Measurements from ENCODE around the gene ZNF548. TPM values are rescaled to one million over a fixed set of nuclear protein-coding genes. Genes with fewer than 3 reads are reported as not detected.

The ZNF548 gene
- total RNA-seq, 1 experiment from 2014 or later, result 4.9 TPM

DNA sequence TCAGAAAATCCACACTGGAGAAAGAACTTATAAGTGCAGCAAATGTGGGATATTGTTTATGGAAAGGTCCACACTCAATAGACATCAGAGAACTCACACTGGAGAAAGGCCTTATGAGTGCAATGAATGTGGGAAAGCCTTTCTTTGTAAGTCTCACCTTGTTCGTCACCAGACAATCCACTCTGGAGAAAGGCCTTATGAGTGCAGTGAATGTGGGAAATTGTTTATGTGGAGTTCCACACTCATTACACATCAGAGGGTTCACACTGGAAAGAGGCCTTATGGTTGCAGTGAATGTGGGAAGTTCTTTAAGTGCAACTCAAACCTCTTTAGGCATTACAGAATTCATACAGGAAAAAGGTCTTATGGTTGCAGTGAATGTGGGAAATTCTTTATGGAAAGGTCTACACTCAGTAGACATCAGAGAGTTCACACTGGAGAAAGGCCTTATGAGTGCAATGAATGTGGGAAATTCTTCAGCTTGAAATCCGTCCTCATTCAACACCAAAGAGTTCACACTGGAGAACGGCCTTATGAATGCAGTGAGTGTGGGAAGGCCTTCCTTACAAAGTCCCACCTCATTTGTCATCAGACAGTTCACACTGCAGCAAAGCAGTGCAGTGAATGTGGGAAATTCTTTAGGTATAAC lies 12.0 kb upstream of the ZNF548 start:
- H3K36me3 Mint-ChIP-seq (ENCODE audit: insufficient read depth, unreplicated experiment), result peaks cover 17% of the 10 kb centered on the region
- H3K4me1 Mint-ChIP-seq (ENCODE audit: low read depth, unreplicated experiment), result no peaks in the 10 kb centered on the region
- BruUV-seq (replicated peaks), result no TSS peak
- H3K27me3 Mint-ChIP-seq (ENCODE audit: insufficient read depth, unreplicated experiment), result no peaks in the 10 kb centered on the region
- intact Hi-C loops (cut with micrococcal nuclease; ENCODE audit: unreplicated experiment), result no loop called here
- Histone ChIP-seq H3K9me3 (peaks cover 42% of the 10 kb centered on the region), H3K4me3 (ENCODE audit: low read depth, low read length) (no peak overlapping the region), H3K4me1 (no peaks in the 10 kb centered on the region), H3K27me3 (replicated peaks; ENCODE audit: control insufficient read depth, insufficient read depth, low read length) (no peaks in the 10 kb centered on the region), H3K36me3 (ENCODE audit: control insufficient read depth, insufficient read depth, low read length) (no peaks in the 10 kb centered on the region; the same call in 1 of the 2 replicates)
- DNase-seq, result no peak
- ChIA-PET POLR2A (no interaction called here), CTCF (no interaction called here)
- H3K4me3 Mint-ChIP-seq (ENCODE audit: unreplicated experiment), result no peak overlapping the region
- peaks cover 44% of the 10 kb centered on the region for H3K9me3 Mint-ChIP-seq (ENCODE audit: unreplicated experiment)
- H3K27ac Mint-ChIP-seq (ENCODE audit: unreplicated experiment), result no peak overlapping the region
- TF ChIP-seq, protein P1, sequence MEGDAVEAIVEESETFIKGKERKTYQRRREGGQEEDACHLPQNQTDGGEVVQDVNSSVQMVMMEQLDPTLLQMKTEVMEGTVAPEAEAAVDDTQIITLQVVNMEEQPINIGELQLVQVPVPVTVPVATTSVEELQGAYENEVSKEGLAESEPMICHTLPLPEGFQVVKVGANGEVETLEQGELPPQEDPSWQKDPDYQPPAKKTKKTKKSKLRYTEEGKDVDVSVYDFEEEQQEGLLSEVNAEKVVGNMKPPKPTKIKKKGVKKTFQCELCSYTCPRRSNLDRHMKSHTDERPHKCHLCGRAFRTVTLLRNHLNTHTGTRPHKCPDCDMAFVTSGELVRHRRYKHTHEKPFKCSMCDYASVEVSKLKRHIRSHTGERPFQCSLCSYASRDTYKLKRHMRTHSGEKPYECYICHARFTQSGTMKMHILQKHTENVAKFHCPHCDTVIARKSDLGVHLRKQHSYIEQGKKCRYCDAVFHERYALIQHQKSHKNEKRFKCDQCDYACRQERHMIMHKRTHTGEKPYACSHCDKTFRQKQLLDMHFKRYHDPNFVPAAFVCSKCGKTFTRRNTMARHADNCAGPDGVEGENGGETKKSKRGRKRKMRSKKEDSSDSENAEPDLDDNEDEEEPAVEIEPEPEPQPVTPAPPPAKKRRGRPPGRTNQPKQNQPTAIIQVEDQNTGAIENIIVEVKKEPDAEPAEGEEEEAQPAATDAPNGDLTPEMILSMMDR (IDR thresholded peaks at IDR 0.05; ENCODE audit: insufficient read depth in 1 of 2, low read depth in 1 of 2, low read length in 1 of 2, severe bottlenecking in 1 of 2, unreplicated experiment in 1 of 2), result no peak

DNA sequence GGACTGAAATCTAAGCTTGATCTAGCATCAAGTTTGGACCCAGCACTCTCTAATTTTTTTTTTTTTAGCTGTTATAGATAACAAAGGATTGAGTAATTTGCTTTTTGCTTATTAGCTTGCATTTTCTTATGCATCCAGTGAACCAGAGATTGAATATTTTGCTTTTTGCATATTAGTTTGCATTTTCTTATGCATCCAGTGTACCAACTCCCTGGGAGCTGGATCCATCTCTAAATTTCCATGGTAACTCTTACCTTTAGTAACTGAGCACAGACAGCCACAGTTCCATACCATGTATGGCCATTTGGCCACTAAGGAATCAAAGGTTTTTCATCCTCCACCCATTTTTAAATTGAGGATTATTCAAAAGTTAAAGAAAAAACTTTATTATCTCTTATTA lies 8.7 kb upstream of the ZNF548 start:
- Histone ChIP-seq H3K36me3 (ENCODE audit: control insufficient read depth, insufficient read depth, low read length) (no peaks in the 10 kb centered on the region; the same call in 1 of the 2 replicates), H3K4me1 (no peaks in the 10 kb centered on the region), H3K4me3 (ENCODE audit: low read depth, low read length) (no peak overlapping the region), H3K27me3 (replicated peaks; ENCODE audit: control insufficient read depth, insufficient read depth, low read length) (no peaks in the 10 kb centered on the region), H3K9me3 (peaks cover 23% of the 10 kb centered on the region)
- H3K4me3 Mint-ChIP-seq (ENCODE audit: unreplicated experiment), result no peak overlapping the region
- intact Hi-C loops (cut with micrococcal nuclease; ENCODE audit: unreplicated experiment), result no loop called here
- H3K27me3 Mint-ChIP-seq (ENCODE audit: insufficient read depth, unreplicated experiment), result no peaks in the 10 kb centered on the region
- ChIA-PET POLR2A (interaction anchor here (0.6 kb wide), 1 partner anchor 1348 kb away, joined by 3 read pairs; no protein-coding TSS in a partner anchor), CTCF (no interaction called here)
- TF ChIP-seq, protein P1 (IDR thresholded peaks at IDR 0.05; ENCODE audit: insufficient read depth in 1 of 2, low read depth in 1 of 2, low read length in 1 of 2, severe bottlenecking in 1 of 2, unreplicated experiment in 1 of 2), result no peak
- H3K9me3 Mint-ChIP-seq (ENCODE audit: unreplicated experiment), result peaks cover 20% of the 10 kb centered on the region
- H3K4me1 Mint-ChIP-seq (ENCODE audit: low read depth, unreplicated experiment), result no peaks in the 10 kb centered on the region
- H3K36me3 Mint-ChIP-seq (ENCODE audit: insufficient read depth, unreplicated experiment), result peaks cover 7% of the 10 kb centered on the region
- no peak for DNase-seq
- BruUV-seq (replicated peaks), result no TSS peak
- no peak overlapping the region for H3K27ac Mint-ChIP-seq (ENCODE audit: unreplicated experiment)

DNA sequence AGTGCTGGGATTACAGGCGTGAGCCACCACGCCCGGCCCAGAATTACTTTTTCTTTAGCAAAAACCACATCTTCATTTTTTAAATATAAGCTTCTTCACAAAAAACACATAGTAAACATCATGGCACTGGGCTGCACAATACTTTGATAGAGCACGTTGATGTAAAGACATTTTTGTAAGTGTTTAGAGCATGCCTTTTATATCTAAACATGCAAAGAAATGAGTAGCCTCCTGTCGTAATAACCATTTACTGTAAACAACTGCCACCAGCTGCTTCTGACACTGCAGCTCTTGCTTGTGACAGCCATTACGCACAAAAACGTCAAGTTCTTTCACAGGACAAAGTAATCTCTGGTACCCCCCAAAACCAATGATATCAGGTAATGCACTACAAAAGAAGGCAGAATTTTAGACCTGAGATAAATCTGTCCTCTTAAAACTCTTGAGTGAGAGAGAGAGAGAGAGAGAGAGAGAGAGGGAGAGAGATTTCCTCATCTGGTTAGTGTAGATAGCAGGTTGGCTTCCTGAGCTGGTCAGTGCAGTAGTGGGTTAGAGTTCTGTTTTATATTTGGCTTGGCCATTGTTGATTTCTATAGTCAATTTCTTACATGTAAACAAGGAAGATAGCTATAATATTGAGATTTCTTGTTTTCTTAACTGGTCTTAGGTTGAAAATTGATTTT lies 6.7 kb upstream of the ZNF548 start:
- Histone ChIP-seq H3K9me3 (peaks cover 18% of the 10 kb centered on the region), H3K27me3 (replicated peaks; ENCODE audit: control insufficient read depth, insufficient read depth, low read length) (no peaks in the 10 kb centered on the region), H3K4me3 (ENCODE audit: low read depth, low read length) (no peak overlapping the region), H3K36me3 (ENCODE audit: control insufficient read depth, insufficient read depth, low read length) (no peaks in the 10 kb centered on the region; the same call in 1 of the 2 replicates), H3K4me1 (no peaks in the 10 kb centered on the region)
- no peak overlapping the region for H3K27ac Mint-ChIP-seq (ENCODE audit: unreplicated experiment)
- intact Hi-C loops (cut with micrococcal nuclease; ENCODE audit: unreplicated experiment), result no loop called here
- H3K9me3 Mint-ChIP-seq (ENCODE audit: unreplicated experiment), result peaks cover 28% of the 10 kb centered on the region
- H3K4me1 Mint-ChIP-seq (ENCODE audit: low read depth, unreplicated experiment), result no peaks in the 10 kb centered on the region
- no peaks in the 10 kb centered on the region for H3K36me3 Mint-ChIP-seq (ENCODE audit: insufficient read depth, unreplicated experiment)
- TF ChIP-seq, protein P1 (IDR thresholded peaks at IDR 0.05; ENCODE audit: insufficient read depth in 1 of 2, low read depth in 1 of 2, low read length in 1 of 2, severe bottlenecking in 1 of 2, unreplicated experiment in 1 of 2), result no peak
- ChIA-PET CTCF (no interaction called here), POLR2A (no interaction called here)
- H3K27me3 Mint-ChIP-seq (ENCODE audit: insufficient read depth, unreplicated experiment), result no peaks in the 10 kb centered on the region
- DNase-seq, result no peak
- no TSS peak for BruUV-seq (replicated peaks)
- no peak overlapping the region for H3K4me3 Mint-ChIP-seq (ENCODE audit: unreplicated experiment)
